Hippocampal formation (tissue), 2 donors: ENCODE measurements around the gene GJB2.
"Not testable (repeated sequence)": the region's sequence is repeated elsewhere in the genome, so short reads cannot be mapped to it uniquely, and the experiment has no call there.

ENCODE experiments used
- DNase-seq, 2 donors: peaks; one replicate each; lab custom pipeline; 2025; lab: John Stamatoyannopoulos, UW

GJB2 gene

GRCh38 chr13:20165417-20166257 lies 27.1 kb downstream of the GJB2 start:
- no peak for DNase-seq

GRCh38 chr13:20161951-20162300 lies 30.8 kb downstream of the GJB2 start:
- DNase-seq, result no peak

- DNase-seq, result no peak
Observed at GRCh38 chr13:20161275-20161950, 31.3 kb downstream of the GJB2 start.

- DNase-seq, result no peak
Observed at GRCh38 chr13:20160306-20161274, 32.1 kb downstream of the GJB2 start, which contains the start of gene GJA3. TSS of gene GJA3 (minus strand) at chr13:20161052. CDS start at chr13:20143288, 17,764 bp downstream.

- DNase-seq, result no peak
Observed at GRCh38 chr13:20159646-20160305, 33.0 kb downstream of the GJB2 start.

GRCh38 chr13:20157151-20157796 lies 35.5 kb downstream of the GJB2 start:
- DNase-seq, result no peak

GRCh38 chr13:20156702-20157101 lies 36.0 kb downstream of the GJB2 start:
- DNase-seq, result no peak

- not testable (repeated sequence) for DNase-seq
Observed at GRCh38 chr13:20153290-20153689, 39.4 kb downstream of the GJB2 start.

GRCh38 chr13:20151612-20152011 lies 41.1 kb downstream of the GJB2 start:
- no peak for DNase-seq

- no peak for DNase-seq
Observed at GRCh38 chr13:20151016-20151415, 41.7 kb downstream of the GJB2 start.

- no peak for DNase-seq
Observed at GRCh38 chr13:20150561-20150960, 42.2 kb downstream of the GJB2 start.

GRCh38 chr13:20149762-20150161 lies 43.0 kb downstream of the GJB2 start:
- no peak for DNase-seq

GRCh38 chr13:20148501-20149183 lies 44.1 kb downstream of the GJB2 start:
- DNase-seq, result no peak

GRCh38 chr13:20146381-20146780 lies 46.4 kb downstream of the GJB2 start:
- no peak for DNase-seq

GRCh38 chr13:20145521-20145920 lies 47.2 kb downstream of the GJB2 start:
- DNase-seq, result no peak

GRCh38 chr13:20144141-20144850 lies 48.4 kb downstream of the GJB2 start:
- DNase-seq, result no peak

- no peak for DNase-seq
Observed at GRCh38 chr13:20142927-20143480, 49.7 kb downstream of the GJB2 start.

GRCh38 chr13:20142023-20142926 lies 50.5 kb downstream of the GJB2 start:
- DNase-seq, result no peak
